Measurements from ENCODE around the gene ZBED6.
A peak's percentile ranks its signal among the peaks of the same experiment; 100 is the strongest.

Gene ZBED6

DNA sequence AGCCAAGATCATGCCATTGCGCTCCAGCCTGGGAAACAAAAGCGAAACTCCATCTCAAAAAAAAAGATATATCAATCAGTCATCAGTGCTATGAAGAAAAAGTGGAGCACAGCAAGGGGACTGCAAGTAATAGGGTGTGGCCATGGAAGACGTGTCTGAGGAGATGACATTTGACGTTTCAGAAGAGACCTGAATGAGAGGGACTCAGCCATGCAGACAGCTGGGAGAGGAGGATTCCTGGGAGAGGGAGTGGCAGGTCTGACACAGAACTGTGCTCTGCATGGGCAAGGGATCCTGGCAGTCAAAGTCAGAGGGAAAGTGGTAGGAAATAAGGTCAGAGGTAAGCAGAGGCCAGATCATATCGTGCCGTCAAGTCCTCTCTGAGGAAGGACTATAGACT lies 27.2 kb upstream of the ZBED6 start:
- no peaks in the 10 kb centered on the region for H3K27me3 ChIP-seq (replicated peaks; ENCODE audit: insufficient read depth, low read length)
- H3K4me1 ChIP-seq (ENCODE audit: low read length): peaks cover 22% of the 10 kb centered on the region
- peaks cover 62% of the 10 kb centered on the region for H3K79me2 ChIP-seq (ENCODE audit: low read length)
- no peaks in the 10 kb centered on the region for H4K20me1 ChIP-seq (ENCODE audit: insufficient read depth, low read length)
- no peak for TF ChIP-seq CTCF (IDR thresholded peaks at IDR 0.05; ENCODE audit: low read length)
- TF ChIP-seq EZH2phosphoT487 (IDR thresholded peaks at IDR 0.05; ENCODE audit: low read length): no peak
- no peak for TF ChIP-seq EZH2 (optimal IDR thresholded peaks at IDR 0.05; ENCODE audit: low read depth, low read length)
- DNase-seq: no peak
- no peak overlapping the region for H3K9ac ChIP-seq (ENCODE audit: low read length)
- no peak overlapping the region for H3K27ac ChIP-seq (ENCODE audit: low read length)
- H3K9me2 ChIP-seq (replicated peaks; ENCODE audit: insufficient read depth, low read length): no peaks in the 10 kb centered on the region
- no peak overlapping the region for H2AFZ ChIP-seq (ENCODE audit: low read length)
- H3K36me3 ChIP-seq (replicated peaks; ENCODE audit: insufficient read depth, low read length): peaks cover 18% of the 10 kb centered on the region
- H3K4me2 ChIP-seq (ENCODE audit: low read depth, low read length): peak overlapping the region; percentile 14; the same call in 1 of the 2 replicates
- H3K9me3 ChIP-seq (replicated peaks; ENCODE audit: insufficient read depth, low read length): no peaks in the 10 kb centered on the region
- H3F3A ChIP-seq (ENCODE audit: insufficient read depth, low read length): peaks cover 29% of the 10 kb centered on the region
- no peak overlapping the region for H3K4me3 ChIP-seq (ENCODE audit: low read length)

DNA sequence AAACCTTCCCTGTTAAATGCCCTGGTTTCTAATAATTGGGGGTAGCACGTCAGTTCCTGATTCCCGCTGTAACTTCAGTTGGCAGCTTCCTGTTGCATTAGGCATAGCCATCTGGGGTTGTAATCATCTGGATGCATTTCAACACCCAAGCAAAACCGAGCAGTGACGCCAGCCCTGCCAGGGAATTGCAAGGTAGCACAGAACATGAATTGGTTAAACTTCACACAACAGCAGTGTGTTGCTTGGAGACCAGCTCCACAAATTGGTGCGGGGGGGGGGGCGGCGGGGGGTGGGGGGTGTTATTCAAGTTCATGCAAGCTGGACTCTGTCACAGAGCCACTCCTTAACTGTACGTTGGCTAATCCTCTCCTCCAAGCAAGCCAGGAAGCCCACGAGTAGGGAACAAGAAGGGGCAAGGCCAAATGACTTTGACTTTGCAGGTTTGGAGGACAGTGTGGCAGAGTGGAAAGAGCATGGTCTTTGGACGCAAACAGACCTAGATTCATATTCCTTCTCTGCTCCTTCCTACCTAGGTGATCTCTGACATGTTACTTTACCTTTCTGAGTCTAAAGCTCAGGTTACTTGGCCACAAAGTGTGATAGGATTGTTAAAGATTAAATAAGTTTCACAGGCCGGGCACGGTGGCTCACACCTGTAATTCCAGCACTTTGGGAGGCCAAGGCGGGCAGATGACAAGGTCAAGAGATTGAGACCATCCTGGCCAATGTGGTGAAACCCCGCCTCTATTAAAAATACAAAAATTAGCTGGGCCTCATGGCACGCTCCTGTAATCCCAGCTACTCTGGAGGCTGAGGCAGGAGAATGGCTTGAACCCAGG lies 25.7 kb upstream of the ZBED6 start:
- Histone ChIP-seq H3K36me3 (replicated peaks; ENCODE audit: insufficient read depth, low read length) (peaks cover 31% of the 10 kb centered on the region), H3F3A (ENCODE audit: insufficient read depth, low read length) (peaks cover 14% of the 10 kb centered on the region), H3K27me3 (replicated peaks; ENCODE audit: insufficient read depth, low read length) (no peaks in the 10 kb centered on the region), H3K27ac (ENCODE audit: low read length) (no peak overlapping the region), H3K4me1 (ENCODE audit: low read length) (peaks cover 7% of the 10 kb centered on the region; the same call in 1 of the 2 replicates), H3K9me3 (replicated peaks; ENCODE audit: insufficient read depth, low read length) (no peaks in the 10 kb centered on the region), H4K20me1 (ENCODE audit: insufficient read depth, low read length) (no peaks in the 10 kb centered on the region), H3K79me2 (ENCODE audit: low read length) (peaks cover 62% of the 10 kb centered on the region), H3K9ac (ENCODE audit: low read length) (no peak overlapping the region), H2AFZ (ENCODE audit: low read length) (no peak overlapping the region), H3K4me2 (ENCODE audit: low read depth, low read length) (no peak overlapping the region), H3K9me2 (replicated peaks; ENCODE audit: insufficient read depth, low read length) (no peaks in the 10 kb centered on the region), H3K4me3 (ENCODE audit: low read length) (no peak overlapping the region)
- no peak for TF ChIP-seq EZH2phosphoT487 (IDR thresholded peaks at IDR 0.05; ENCODE audit: low read length)
- no peak for TF ChIP-seq CTCF (IDR thresholded peaks at IDR 0.05; ENCODE audit: low read length)
- TF ChIP-seq EZH2 (optimal IDR thresholded peaks at IDR 0.05; ENCODE audit: low read depth, low read length): no peak
- no peak for DNase-seq

DNA sequence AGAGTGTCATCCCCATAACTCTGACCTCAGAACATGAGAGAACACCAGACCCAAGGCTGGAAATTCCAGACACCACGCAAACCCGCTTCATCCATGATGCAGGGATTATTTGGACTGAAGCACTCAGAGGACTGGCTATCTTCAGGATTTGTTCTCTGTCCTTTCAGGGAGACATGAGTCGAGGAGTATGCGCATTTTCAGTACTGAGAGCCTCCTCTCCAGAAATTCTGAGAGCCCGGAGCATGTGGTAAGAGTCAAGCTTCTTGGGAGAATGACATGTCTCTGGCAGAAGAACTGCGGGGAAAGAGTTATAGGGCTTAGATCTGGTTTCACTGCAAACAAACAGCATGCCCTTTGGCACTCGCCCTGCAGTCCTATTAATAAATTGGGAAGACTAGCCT lies 23.5 kb upstream of the ZBED6 start:
- TF ChIP-seq CTCF (IDR thresholded peaks at IDR 0.05; ENCODE audit: low read length) (no peak), EZH2 (optimal IDR thresholded peaks at IDR 0.05; ENCODE audit: low read depth, low read length) (no peak), EZH2phosphoT487 (IDR thresholded peaks at IDR 0.05; ENCODE audit: low read length) (no peak)
- 0 out of 2 replicates have a peak, but pooled peaks cover 5% of the 10 kb centered on the region for H3F3A ChIP-seq (ENCODE audit: insufficient read depth, low read length)
- peaks cover 36% of the 10 kb centered on the region for H3K36me3 ChIP-seq (replicated peaks; ENCODE audit: insufficient read depth, low read length)
- no peaks in the 10 kb centered on the region for H3K27me3 ChIP-seq (replicated peaks; ENCODE audit: insufficient read depth, low read length)
- H2AFZ ChIP-seq (ENCODE audit: low read length): no peak overlapping the region
- peaks cover 7% of the 10 kb centered on the region; the same call in 1 of the 2 replicates for H3K4me1 ChIP-seq (ENCODE audit: low read length)
- H4K20me1 ChIP-seq (ENCODE audit: insufficient read depth, low read length): no peaks in the 10 kb centered on the region
- H3K4me2 ChIP-seq (ENCODE audit: low read depth, low read length): no peak overlapping the region
- no peak overlapping the region for H3K9ac ChIP-seq (ENCODE audit: low read length)
- no peak overlapping the region for H3K27ac ChIP-seq (ENCODE audit: low read length)
- H3K9me2 ChIP-seq (replicated peaks; ENCODE audit: insufficient read depth, low read length): no peaks in the 10 kb centered on the region
- H3K79me2 ChIP-seq (ENCODE audit: low read length): peaks cover 44% of the 10 kb centered on the region
- DNase-seq: no peak
- no peaks in the 10 kb centered on the region for H3K9me3 ChIP-seq (replicated peaks; ENCODE audit: insufficient read depth, low read length)
- H3K4me3 ChIP-seq (ENCODE audit: low read length): no peak overlapping the region

Measured in MM.1S (cell line).